ENCODE data around the gene TMEM69. TPM values are rescaled to one million over a fixed set of nuclear protein-coding genes. Genes with fewer than 3 reads are reported as not detected.

TMEM69 gene
- total RNA-seq, 1 experiment from 2014 or later = 32.3 TPM

GRCh38 chr1:45667321-45668111 lies 20.5 kb upstream of the TMEM69 start:
- POLR2A ChIA-PET (ENCODE audit: low non-redundant PET) = no interaction called here

DNA sequence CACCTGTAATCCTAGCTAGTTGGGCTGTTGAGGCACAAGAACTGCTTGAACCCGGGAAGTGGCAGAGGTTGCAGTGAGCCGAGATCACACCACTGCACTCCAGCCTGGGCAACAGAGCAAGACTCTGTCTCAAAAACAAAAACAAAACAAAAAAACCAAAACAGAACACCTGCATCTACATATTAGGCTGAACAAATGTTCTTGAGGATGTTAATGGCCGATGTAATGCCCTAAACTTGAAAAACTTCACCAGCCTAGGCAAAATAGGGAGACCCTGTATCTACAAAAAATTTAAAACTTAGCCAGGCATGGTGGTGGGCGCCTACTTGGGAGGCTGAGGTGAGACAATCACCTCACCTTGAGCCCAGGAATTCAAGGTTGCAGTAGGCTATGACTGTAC lies 19.5 kb upstream of the TMEM69 start:
- Histone ChIP-seq H3K27ac (ENCODE audit: low read depth, low read length, poor library complexity, severe bottlenecking) (no peak overlapping the region), H3K4me1 (ENCODE audit: insufficient read depth, low read length, poor library complexity, severe bottlenecking) (no peaks in the 10 kb centered on the region), H3K36me3 (ENCODE audit: insufficient read depth, low read length, poor library complexity, severe bottlenecking) (no peaks in the 10 kb centered on the region), H3K9me3 (ENCODE audit: low read depth, low read length, poor library complexity, severe bottlenecking) (no peaks in the 10 kb centered on the region), H3K27me3 (replicated peaks; ENCODE audit: insufficient read depth, low read depth, low read length, poor library complexity) (no peaks in the 10 kb centered on the region), H3K4me3 (ENCODE audit: low read depth, low read length, poor library complexity, severe bottlenecking) (no peak overlapping the region)
- ChIA-PET POLR2A (ENCODE audit: low non-redundant PET) (no interaction called here), CTCF (no interaction called here)
- intact Hi-C loops (cut with micrococcal nuclease; ENCODE audit: unreplicated experiment) = no loop called here
- no peak for DNase-seq (ENCODE audit: low spot score)
- TF ChIP-seq, protein P1, sequence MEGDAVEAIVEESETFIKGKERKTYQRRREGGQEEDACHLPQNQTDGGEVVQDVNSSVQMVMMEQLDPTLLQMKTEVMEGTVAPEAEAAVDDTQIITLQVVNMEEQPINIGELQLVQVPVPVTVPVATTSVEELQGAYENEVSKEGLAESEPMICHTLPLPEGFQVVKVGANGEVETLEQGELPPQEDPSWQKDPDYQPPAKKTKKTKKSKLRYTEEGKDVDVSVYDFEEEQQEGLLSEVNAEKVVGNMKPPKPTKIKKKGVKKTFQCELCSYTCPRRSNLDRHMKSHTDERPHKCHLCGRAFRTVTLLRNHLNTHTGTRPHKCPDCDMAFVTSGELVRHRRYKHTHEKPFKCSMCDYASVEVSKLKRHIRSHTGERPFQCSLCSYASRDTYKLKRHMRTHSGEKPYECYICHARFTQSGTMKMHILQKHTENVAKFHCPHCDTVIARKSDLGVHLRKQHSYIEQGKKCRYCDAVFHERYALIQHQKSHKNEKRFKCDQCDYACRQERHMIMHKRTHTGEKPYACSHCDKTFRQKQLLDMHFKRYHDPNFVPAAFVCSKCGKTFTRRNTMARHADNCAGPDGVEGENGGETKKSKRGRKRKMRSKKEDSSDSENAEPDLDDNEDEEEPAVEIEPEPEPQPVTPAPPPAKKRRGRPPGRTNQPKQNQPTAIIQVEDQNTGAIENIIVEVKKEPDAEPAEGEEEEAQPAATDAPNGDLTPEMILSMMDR (conservative IDR thresholded peaks at IDR 0.05; ENCODE audit: low read depth, low read length) = no peak
- TF ChIP-seq EZH2 (IDR thresholded peaks at IDR 0.05; ENCODE audit: borderline replicate concordance, low read depth, low read length, poor library complexity, severe bottlenecking) = no peak
- BruUV-seq (replicated peaks) = no TSS peak

More at GRCh38 chr1:45667321-45668111, 20.5 kb upstream of the TMEM69 start:
- CTCF ChIA-PET = no interaction called here
- no peak for TF ChIP-seq EZH2 (IDR thresholded peaks at IDR 0.05; ENCODE audit: borderline replicate concordance, low read depth, low read length, poor library complexity, severe bottlenecking)
- TF ChIP-seq, protein P1 (conservative IDR thresholded peaks at IDR 0.05; ENCODE audit: low read depth, low read length) = no peak
- BruUV-seq (replicated peaks) = no TSS peak
- no peak overlapping the region for H3K27ac ChIP-seq (ENCODE audit: low read depth, low read length, poor library complexity, severe bottlenecking)
- H3K27me3 ChIP-seq (replicated peaks; ENCODE audit: insufficient read depth, low read depth, low read length, poor library complexity) = no peaks in the 10 kb centered on the region
- intact Hi-C loops (cut with micrococcal nuclease; ENCODE audit: unreplicated experiment) = no loop called here
- H3K4me1 ChIP-seq (ENCODE audit: insufficient read depth, low read length, poor library complexity, severe bottlenecking) = no peaks in the 10 kb centered on the region
- no peaks in the 10 kb centered on the region for H3K9me3 ChIP-seq (ENCODE audit: low read depth, low read length, poor library complexity, severe bottlenecking)
- H3K4me3 ChIP-seq (ENCODE audit: low read depth, low read length, poor library complexity, severe bottlenecking) = no peak overlapping the region
- H3K36me3 ChIP-seq (ENCODE audit: insufficient read depth, low read length, poor library complexity, severe bottlenecking) = no peaks in the 10 kb centered on the region
- no peak for DNase-seq (ENCODE audit: low spot score)

GRCh38 chr1:45669379-45669778 lies 18.6 kb upstream of the TMEM69 start:
- ChIA-PET POLR2A (ENCODE audit: low non-redundant PET) (no interaction called here), CTCF (interaction anchor here (0.5 kb wide), 1 partner anchor 85 kb away, joined by 4 read pairs; no protein-coding TSS in a partner anchor)
- TF ChIP-seq, protein P1 (conservative IDR thresholded peaks at IDR 0.05; ENCODE audit: low read depth, low read length) = no peak
- TF ChIP-seq EZH2 (IDR thresholded peaks at IDR 0.05; ENCODE audit: borderline replicate concordance, low read depth, low read length, poor library complexity, severe bottlenecking) = no peak
- intact Hi-C loops (cut with micrococcal nuclease; ENCODE audit: unreplicated experiment) = no loop called here
- no peaks in the 10 kb centered on the region for H3K27me3 ChIP-seq (replicated peaks; ENCODE audit: insufficient read depth, low read depth, low read length, poor library complexity)
- no peak for DNase-seq (ENCODE audit: low spot score)
- no peaks in the 10 kb centered on the region for H3K4me1 ChIP-seq (ENCODE audit: insufficient read depth, low read length, poor library complexity, severe bottlenecking)
- no peaks in the 10 kb centered on the region for H3K9me3 ChIP-seq (ENCODE audit: low read depth, low read length, poor library complexity, severe bottlenecking)
- no TSS peak for BruUV-seq (replicated peaks)
- no peak overlapping the region for H3K4me3 ChIP-seq (ENCODE audit: low read depth, low read length, poor library complexity, severe bottlenecking)
- no peak overlapping the region for H3K27ac ChIP-seq (ENCODE audit: low read depth, low read length, poor library complexity, severe bottlenecking)
- no peaks in the 10 kb centered on the region for H3K36me3 ChIP-seq (ENCODE audit: insufficient read depth, low read length, poor library complexity, severe bottlenecking)

Measured in A673 (cell line).